ENCODE results near the gene ARGLU1. TPM values are rescaled to one million over a fixed set of nuclear protein-coding genes. Genes with fewer than 3 reads are reported as not detected.

ARGLU1 gene
- total and polyA plus RNA-seq, 11 donors, result 14.2 to 54.0 (median 28.1) TPM

- Histone ChIP-seq H3K36me3 (no peaks in the 10 kb centered on the region), H3K27ac (no peak overlapping the region), H3K4me1 (peaks cover 0 to 29% (median 7%) of the 10 kb centered on the region in 12 donors), H3K9me3 (no peaks in the 10 kb centered on the region), H3K4me3 (no peak overlapping the region), H3K27me3 (no peaks in the 10 kb centered on the region)
- TF ChIP-seq POLR2A (IDR thresholded peaks at IDR 0.05) (no peak), CTCF (IDR thresholded peaks at IDR 0.05) (no peak)
- no peak for ATAC-seq
- peak in 2 of 5 donors; percentile 33 to 39 for DNase-seq
- 65 to 71% (median 69%) methylated on average over 6 of the region's 6 CpGs for WGBS, 4 donors
- intact Hi-C loops (cut with DNase I), result no loop called here
Measured at GRCh38 chr13:106599875-106600797, 32.2 kb upstream of the ARGLU1 start.

GRCh38 chr13:106597749-106598395, 29.9 kb upstream of the ARGLU1 start:
- Histone ChIP-seq H3K4me3 (no peak overlapping the region), H3K9me3 (no peaks in the 10 kb centered on the region), H3K36me3 (no peaks in the 10 kb centered on the region), H3K27me3 (no peaks in the 10 kb centered on the region), H3K4me1 (peaks cover 0 to 29% (median 7%) of the 10 kb centered on the region in 12 donors), H3K27ac (no peak overlapping the region)
- 85 to 89% (median 88%) methylated on average over 7 of the region's 7 CpGs for WGBS, 4 donors
- no peak for ATAC-seq
- intact Hi-C loops (cut with DNase I), result no loop called here
- DNase-seq, result no peak
- TF ChIP-seq CTCF (IDR thresholded peaks at IDR 0.05) (no peak), POLR2A (IDR thresholded peaks at IDR 0.05) (no peak)

- 39 to 57% (median 42%) methylated on average over 5 of the region's 5 CpGs for WGBS, 4 donors
- TF ChIP-seq CTCF (IDR thresholded peaks at IDR 0.05), result no peak
- H3K4me3 ChIP-seq, result no peak overlapping the region
Measured at GRCh38 chr13:106597186-106597585, 29.2 kb upstream of the ARGLU1 start.

More at GRCh38 chr13:106597186-106597585, 29.2 kb upstream of the ARGLU1 start:
- DNase-seq (peak; percentile 57 to 85 (median 68)), ATAC-seq (peak; percentile 66 to 92 (median 90))
- no peaks in the 10 kb centered on the region for H3K36me3 ChIP-seq
- H3K27me3 ChIP-seq, result no peaks in the 10 kb centered on the region
- H3K9me3 ChIP-seq, result no peaks in the 10 kb centered on the region
- peak overlapping the region in 7 of 12 donors; percentile 16 to 59 (median 54) for H3K27ac ChIP-seq
- intact Hi-C loops (cut with DNase I), result no loop called here
- H3K4me1 ChIP-seq, result peaks cover 0 to 29% (median 7%) of the 10 kb centered on the region in 12 donors
